HUES64 (cell line): ENCODE results near the gene FBXO8. TPM values are rescaled to one million over a fixed set of nuclear protein-coding genes. Genes with fewer than 3 reads are reported as not detected.

Source experiments
- H3K27ac ChIP-seq: 2 replicates; pipeline ENCODE4 v1.7.0; 2013; ENCODE audit warnings: low read depth, low read length, inconsistent platforms
- H3K27me3 ChIP-seq: 2 replicates; pipeline ENCODE4 v1.6.1; 2013; ENCODE audit warnings: mild to moderate bottlenecking, low read length; ENCODE audit not compliant: insufficient read depth
- H3K36me3 ChIP-seq: 2 replicates; pipeline ENCODE4 v1.6.1; 2013; ENCODE audit warnings: mild to moderate bottlenecking, low read length; ENCODE audit not compliant: insufficient read depth
- H3K4me1 ChIP-seq: 2 replicates; pipeline ENCODE4 v1.6.1; 2013; ENCODE audit warnings: mild to moderate bottlenecking, low read length, moderate library complexity; ENCODE audit not compliant: insufficient read depth
- H3K4me3 ChIP-seq: 2 replicates; pipeline ENCODE4 v1.5.1; 2013; ENCODE audit warnings: mild to moderate bottlenecking, low read length, moderate library complexity
- H3K9ac ChIP-seq: 2 replicates; pipeline ENCODE4 v1.6.1; 2013; ENCODE audit warnings: mild to moderate bottlenecking, low read depth, low read length
- H3K9me3 ChIP-seq: 2 replicates; pipeline ENCODE4 v1.6.1; 2013; ENCODE audit warnings: low read depth, low read length; ENCODE audit not compliant: insufficient read depth
- WGBS: fragments of 150-250, 120-280 bp; methylation state at CpG from one replicate; pipeline ENCODE4 v1.1.7; 2013; ENCODE audit warnings: missing lambda C conversion rate; 5-methylcytosine and 5-hydroxymethylcytosine counted together
- polyA plus RNA-seq, 2 experiments: library from polyadenylated mRNA; stranded (reverse); fragments of 50-300 nt; gene quantifications; one replicate each; pipeline ENCODE4 v1.2.3, GENCODE V29; 2013

Gene FBXO8, protein sequence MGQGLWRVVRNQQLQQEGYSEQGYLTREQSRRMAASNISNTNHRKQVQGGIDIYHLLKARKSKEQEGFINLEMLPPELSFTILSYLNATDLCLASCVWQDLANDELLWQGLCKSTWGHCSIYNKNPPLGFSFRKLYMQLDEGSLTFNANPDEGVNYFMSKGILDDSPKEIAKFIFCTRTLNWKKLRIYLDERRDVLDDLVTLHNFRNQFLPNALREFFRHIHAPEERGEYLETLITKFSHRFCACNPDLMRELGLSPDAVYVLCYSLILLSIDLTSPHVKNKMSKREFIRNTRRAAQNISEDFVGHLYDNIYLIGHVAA
- polyA plus RNA-seq (2013, experiment 1 of 2), result 5.9 TPM
- 8.4 TPM for polyA plus RNA-seq (2013, experiment 2 of 2)

DNA sequence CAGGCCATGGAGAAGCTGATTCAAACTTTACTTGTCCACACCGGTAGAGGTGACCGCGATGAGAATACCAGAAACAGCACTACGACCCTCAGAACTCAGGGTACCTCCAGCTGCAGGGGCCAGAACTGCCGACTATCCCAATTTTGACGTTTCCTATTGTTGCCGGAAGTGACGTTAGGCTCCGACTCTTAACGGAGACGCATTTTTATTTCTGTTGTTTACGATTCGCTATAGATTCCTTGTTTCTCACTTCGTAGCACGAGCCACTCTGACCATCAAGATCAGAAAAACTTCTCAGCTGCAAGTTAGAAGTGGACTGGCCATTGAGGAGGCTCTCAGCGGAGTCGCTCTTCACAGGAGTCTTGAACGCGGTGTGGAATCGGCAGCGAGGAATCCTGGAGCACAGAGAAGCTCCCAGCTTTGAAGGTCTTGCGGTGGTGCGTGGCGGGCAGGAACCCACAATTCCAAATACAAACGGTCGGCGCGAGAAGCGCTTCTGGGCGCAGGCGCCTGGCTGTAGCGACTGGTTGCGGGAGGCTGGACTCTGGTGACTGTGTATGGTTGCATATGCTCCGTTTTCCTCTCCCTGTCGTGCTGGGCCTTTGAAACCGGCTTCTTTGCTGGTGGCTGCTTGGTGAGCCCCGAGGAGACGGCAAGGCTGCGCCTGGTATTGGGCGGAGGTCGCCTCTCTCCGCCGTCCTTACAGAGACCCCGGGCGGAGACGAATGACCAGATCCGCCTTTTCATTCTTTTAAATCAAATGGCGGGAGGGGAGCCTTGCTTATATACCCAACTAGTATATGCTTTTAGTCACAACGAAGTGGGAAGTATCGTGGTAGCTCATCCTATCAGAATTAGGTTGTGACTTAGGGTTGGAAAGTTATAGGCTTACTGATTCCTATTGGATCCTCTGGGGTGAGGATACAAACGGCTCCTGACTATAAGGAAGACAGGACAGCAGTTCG lies at the start of gene FBXO8, which contains the start of gene CEP44:
Gene FBXO8, minus strand, starts transcription at position 161 of the 965 bp plus-strand sequence. CDS start 20,575 bp downstream, outside the sequence.
Gene CEP44, plus strand, starts transcription at position 405 of the 965 bp plus-strand sequence. CDS start 15,211 bp downstream, outside the sequence.
- WGBS, result 1% methylated on average over 51 of the region's 52 CpGs
- no peaks in the 10 kb centered on the region for H3K9me3 ChIP-seq
- peaks cover 15% of the 10 kb centered on the region; the same call in 1 of the 2 replicates for H3K4me1 ChIP-seq
- H3K9ac ChIP-seq, result peak within 1 kb of the TSS; percentile 97
- H3K27me3 ChIP-seq, result no peaks in the 10 kb centered on the region
- H3K36me3 ChIP-seq, result no peaks in the 10 kb centered on the region
- H3K27ac ChIP-seq, result peak within 1 kb of the TSS; percentile 97
- H3K4me3 ChIP-seq, result peak within 1 kb of the TSS; percentile 95

DNA sequence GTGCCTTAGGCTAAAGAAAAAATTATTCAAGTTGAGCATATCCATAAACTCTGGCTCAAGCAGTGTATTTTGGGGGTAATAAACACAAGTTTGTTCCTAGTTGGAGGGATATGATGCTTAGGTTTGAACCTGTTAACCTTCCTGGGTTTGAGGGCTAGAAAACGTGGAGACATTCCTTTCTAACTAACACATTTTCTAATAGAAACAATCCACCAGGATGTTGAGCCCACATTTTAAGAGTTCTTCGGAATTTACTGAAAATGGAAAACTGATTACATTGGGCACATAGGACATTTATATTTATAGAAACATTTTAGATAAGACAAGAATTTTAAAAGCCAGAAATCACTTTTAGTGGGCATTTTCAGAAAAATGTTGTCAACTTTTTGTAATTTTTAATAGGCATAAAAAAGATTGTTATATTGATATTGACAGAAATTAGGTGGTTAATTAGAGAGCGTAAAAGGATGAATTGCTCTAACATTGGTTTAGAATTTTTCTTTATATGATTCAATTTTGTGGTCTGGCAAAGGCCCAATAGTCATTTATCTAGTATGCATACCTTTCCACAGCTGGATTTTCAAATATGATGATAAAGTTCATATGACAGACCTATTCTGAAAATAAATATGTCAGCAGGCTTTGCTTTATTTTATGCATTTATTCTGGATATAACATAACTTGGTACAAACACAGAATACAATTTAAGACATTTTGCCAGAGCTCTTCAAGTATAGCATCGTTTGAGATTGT lies 49.5 kb upstream of the FBXO8 start:
- no peak overlapping the region for H3K4me3 ChIP-seq
- H3K27me3 ChIP-seq, result no peaks in the 10 kb centered on the region
- H3K9me3 ChIP-seq, result no peaks in the 10 kb centered on the region
- H3K36me3 ChIP-seq, result no peaks in the 10 kb centered on the region
- 90% methylated on average over 3 of the region's 4 CpGs for WGBS
- H3K9ac ChIP-seq, result no peak overlapping the region
- no peaks in the 10 kb centered on the region; the same call in 1 of the 2 replicates for H3K4me1 ChIP-seq
- no peak overlapping the region for H3K27ac ChIP-seq

DNA sequence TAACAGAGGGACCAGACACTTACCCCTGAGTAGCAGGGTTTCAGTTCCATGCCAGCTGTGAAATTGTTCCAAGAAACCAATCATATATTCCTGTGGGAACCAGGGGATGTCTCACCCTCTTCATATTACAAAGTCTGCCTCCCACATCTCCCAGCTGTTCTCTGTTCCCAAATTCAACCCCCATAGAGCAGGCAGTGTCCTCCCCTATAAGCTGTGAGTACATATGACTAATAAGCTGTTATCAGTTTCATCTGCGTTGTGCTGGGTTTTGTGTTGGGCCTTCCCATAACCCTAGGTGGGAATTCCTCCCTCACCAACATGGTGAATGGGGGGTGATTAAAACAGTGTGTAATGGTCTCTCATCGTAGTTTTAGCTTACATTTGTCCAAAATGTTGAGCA lies 41.3 kb upstream of the FBXO8 start:
- Histone ChIP-seq H3K4me1 (no peaks in the 10 kb centered on the region), H3K9ac (no peak overlapping the region), H3K27ac (no peak overlapping the region), H3K9me3 (no peaks in the 10 kb centered on the region), H3K27me3 (no peaks in the 10 kb centered on the region), H3K36me3 (peaks cover 4% of the 10 kb centered on the region; the same call in 1 of the 2 replicates), H3K4me3 (no peak overlapping the region)
- 100% methylated on average over 1 of the region's 2 CpGs for WGBS

DNA sequence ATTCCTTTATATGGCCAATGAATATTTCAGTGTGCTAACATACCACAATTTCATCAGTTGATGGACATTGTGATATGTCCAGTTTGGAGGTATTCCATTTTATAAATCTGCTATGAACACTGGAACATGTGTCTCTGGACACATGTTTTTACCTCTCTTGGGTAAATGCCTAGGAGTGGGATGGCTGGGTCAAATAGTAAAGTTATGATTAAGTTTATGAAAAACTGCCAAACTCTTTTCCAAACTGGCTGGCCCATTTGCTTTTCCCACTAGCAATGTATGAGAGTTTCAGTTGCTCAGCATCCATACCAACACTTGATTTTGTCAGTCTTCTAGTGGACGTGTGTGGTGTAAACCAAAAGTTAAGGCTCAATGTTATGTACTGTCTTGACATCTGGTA lies 40.8 kb upstream of the FBXO8 start:
- Histone ChIP-seq H3K36me3 (peaks cover 6% of the 10 kb centered on the region; the same call in 1 of the 2 replicates), H3K27ac (no peak overlapping the region), H3K4me1 (no peaks in the 10 kb centered on the region), H3K9me3 (no peaks in the 10 kb centered on the region), H3K9ac (no peak overlapping the region), H3K4me3 (no peak overlapping the region), H3K27me3 (no peaks in the 10 kb centered on the region)
- WGBS, result 86% methylated on average over 1 of the region's 1 CpG

DNA sequence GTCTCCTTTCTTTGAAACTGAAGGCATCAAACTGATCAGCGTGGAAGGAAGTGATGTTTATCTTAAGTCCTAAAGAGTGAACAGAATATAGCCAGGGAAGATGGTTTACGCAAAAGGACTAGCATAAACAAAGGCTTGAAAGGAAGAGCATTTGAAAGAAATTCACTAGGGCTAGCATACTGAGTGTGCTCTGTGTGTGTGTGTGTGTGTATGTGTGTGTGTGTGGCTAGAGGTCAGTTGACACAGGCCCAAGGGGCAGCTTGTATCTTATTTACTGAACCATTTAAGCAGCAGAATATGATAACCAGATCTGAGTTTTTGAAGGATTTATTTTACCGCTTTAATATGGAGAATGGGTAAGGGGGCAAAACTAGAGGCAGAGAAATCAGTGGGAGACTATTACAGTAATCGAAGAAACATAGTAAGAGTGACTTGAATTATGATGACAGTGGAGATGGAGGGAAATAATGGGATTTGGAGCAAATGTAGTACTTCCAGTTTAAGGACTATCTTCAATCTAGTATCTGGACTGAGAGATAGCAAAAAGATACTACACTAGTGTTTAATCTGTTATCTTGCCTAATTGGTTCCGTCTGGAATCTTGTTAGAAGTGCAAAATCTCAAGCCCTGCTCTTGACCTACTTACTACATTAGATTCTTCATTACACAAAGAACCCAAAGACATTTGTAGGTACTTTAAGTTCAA lies 37.2 kb upstream of the FBXO8 start:
- H3K4me3 ChIP-seq, result no peak overlapping the region
- WGBS, result 95% methylated on average over 5 of the region's 5 CpGs
- no peak overlapping the region for H3K27ac ChIP-seq

DNA sequence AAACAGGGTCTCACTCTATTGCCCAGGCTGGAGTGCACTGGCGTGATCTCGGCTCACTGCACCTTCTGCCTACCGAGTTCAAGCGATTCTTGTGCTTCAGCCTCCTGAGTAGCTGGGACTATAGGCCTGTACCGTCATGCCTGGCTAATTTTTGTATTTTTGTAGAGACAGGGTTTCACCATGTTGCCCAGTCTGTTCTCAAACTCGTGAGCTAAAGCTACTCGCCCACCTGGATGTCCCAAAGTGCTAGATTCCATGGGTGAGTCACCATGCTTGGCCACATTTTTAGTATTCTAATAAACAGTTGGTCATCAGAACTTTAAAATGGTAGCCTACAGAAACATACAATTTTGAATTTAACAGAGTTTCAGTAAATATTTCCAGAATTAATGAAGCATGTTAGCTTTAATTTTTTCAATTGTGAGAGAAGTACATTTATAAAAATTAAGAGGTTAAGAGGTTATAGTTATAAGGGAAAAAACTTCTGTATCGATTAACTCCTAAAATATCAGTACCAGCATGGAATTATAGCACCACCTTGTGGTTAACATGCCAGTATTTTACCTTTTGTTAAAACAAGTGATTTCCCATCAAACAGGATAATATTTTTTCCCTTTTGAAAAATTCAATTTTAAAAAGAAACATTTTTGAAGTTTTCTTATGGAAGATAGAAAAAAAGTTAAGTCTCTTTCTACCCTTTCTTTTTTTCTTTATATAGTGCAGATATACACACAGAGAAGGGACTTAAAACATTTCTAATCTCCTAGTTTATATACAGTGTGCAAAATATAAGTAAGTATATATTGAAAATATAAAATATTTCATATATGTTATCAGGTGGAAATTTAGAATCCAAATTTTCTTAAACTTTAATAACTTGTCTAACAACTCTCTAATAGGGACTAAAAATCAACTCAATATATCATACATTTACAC lies 35.6 kb upstream of the FBXO8 start:
- Histone ChIP-seq H3K4me1 (0 out of 2 replicates have a peak, but pooled peaks cover 3% of the 10 kb centered on the region), H3K9ac (no peak overlapping the region), H3K4me3 (no peak overlapping the region), H3K36me3 (peaks cover 28% of the 10 kb centered on the region), H3K9me3 (no peaks in the 10 kb centered on the region), H3K27me3 (no peaks in the 10 kb centered on the region), H3K27ac (no peak overlapping the region)
- 83% methylated on average over 8 of the region's 8 CpGs for WGBS

More for the DNA sequence above, 37.2 kb upstream of the FBXO8 start:
- Histone ChIP-seq H3K36me3 (peaks cover 28% of the 10 kb centered on the region), H3K9ac (no peak overlapping the region), H3K4me1 (no peaks in the 10 kb centered on the region), H3K27me3 (no peaks in the 10 kb centered on the region), H3K9me3 (no peaks in the 10 kb centered on the region)

DNA sequence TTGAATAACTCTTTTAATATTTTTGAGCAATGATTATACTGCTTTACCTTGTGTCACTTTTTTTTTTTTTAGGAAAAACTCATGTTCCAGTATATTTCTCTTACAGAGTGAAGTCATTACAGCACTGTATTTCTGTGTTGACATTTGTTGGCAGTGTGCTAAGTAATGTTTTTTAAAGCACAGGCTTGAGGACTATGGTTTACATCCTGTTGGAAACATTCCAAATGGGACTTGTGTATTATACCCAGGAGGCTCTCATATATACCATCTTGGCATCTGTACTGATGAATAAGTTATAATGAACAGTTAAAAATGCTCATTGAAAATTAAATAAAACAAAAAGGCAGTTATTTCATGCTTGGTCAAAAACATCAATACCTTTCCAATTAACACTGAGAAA lies 34.1 kb upstream of the FBXO8 start:
- no peak overlapping the region for H3K9ac ChIP-seq
- H3K36me3 ChIP-seq, result peaks cover 29% of the 10 kb centered on the region
- no peak overlapping the region for H3K4me3 ChIP-seq
- H3K4me1 ChIP-seq, result 0 out of 2 replicates have a peak, but pooled peaks cover 3% of the 10 kb centered on the region
- no peak overlapping the region for H3K27ac ChIP-seq
- H3K9me3 ChIP-seq, result no peaks in the 10 kb centered on the region
- H3K27me3 ChIP-seq, result no peaks in the 10 kb centered on the region

DNA sequence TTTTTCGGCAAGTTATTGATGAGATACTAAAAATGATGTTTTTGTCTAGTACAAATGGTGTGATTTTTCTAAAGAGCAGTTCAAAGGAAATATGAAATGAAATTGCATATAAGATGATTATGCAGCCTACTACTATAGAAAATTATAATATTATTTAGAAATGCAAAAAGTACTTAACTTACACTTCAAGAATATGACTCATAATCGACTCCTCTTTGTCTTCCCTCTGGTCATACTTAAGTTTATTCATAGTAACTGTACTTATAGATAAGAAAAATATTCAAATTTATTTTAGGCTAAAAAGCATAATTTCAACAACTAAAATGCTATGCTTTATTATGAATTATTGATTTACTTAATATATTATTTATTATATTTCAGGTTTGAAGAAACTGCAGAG lies 33.5 kb upstream of the FBXO8 start:
- no peak overlapping the region for H3K27ac ChIP-seq
- H3K9me3 ChIP-seq, result no peaks in the 10 kb centered on the region
- no peak overlapping the region for H3K4me3 ChIP-seq
- peaks cover 33% of the 10 kb centered on the region for H3K36me3 ChIP-seq
- no peak overlapping the region for H3K9ac ChIP-seq
- 0 out of 2 replicates have a peak, but pooled peaks cover 3% of the 10 kb centered on the region for H3K4me1 ChIP-seq
- 48% methylated on average over 2 of the region's 2 CpGs for WGBS
- no peaks in the 10 kb centered on the region for H3K27me3 ChIP-seq

DNA sequence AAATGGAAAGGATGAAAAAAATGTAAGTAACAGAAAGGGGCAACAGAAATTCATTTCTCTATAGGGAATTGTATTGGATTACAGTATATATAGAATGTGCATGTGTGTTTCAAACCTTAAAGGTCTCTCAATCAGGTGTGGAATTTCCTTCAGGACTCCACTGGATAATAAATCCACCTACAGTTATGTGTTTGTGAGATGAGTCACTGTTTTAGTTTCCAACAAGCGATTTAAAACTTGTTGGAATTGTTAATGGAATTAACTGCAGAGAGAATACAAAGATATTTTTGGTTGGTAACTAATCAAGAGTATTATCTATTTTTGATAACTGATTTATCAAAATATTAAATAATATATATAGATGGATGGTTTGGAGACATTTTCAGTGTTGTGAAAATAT lies 33.1 kb upstream of the FBXO8 start:
- peaks cover 36% of the 10 kb centered on the region for H3K36me3 ChIP-seq
- WGBS, result 100% methylated on average over 1 of the region's 1 CpG
- H3K4me1 ChIP-seq, result 0 out of 2 replicates have a peak, but pooled peaks cover 3% of the 10 kb centered on the region
- H3K9me3 ChIP-seq, result no peaks in the 10 kb centered on the region
- no peak overlapping the region for H3K9ac ChIP-seq
- no peak overlapping the region for H3K27ac ChIP-seq
- H3K4me3 ChIP-seq, result no peak overlapping the region
- no peaks in the 10 kb centered on the region for H3K27me3 ChIP-seq
